HG02852 (cell line): ENCODE measurements around the gene PRXL2B.

Source experiments
- ATAC-seq: cut with Tn5 transposase; IDR thresholded peaks from one replicate; pipeline ENCODE4 v1.9.1; 2021; ENCODE audit warnings: mild to moderate bottlenecking, moderate library complexity; ENCODE audit not compliant: unreplicated experiment

Gene PRXL2B

DNA sequence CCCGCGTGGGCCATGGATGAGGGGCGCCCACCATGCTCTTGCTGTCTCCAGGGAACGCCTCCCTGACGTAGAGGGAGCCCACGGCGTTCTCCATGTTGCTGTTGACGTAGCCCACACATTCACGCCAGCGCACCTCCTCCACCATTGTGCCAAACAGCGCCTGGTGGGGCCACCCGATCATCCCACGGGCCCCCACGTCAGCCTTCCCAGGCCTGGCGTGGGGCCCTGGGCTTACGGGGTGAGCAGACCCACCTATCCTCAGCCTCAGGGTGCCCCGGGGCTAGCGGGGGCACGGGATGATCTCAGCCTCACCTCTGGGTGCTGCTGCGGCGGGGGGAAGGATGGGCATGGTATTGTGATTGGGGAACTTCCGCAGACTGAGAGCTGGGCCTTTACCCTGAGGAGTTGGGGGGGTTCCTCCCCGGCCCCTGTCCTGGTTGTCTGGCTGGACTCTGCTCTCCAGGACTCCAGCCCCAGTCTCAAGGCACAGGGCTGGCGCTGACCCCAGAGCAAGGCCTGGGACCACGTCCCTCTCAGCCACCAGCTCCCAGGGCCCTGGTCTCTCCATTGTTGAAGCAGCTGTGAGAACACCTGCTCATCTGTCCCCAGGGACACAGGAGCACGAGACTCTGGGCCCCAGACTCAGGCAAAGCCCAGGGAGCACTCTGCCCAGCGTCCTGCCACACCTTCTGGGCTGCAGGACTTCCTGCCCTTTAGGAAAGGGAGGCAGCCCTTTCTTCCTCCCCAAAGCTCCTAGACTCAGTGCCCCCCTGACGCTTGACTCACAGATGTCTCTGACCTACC, 10.2 kb downstream of the PRXL2B start:
- no peak for ATAC-seq

DNA sequence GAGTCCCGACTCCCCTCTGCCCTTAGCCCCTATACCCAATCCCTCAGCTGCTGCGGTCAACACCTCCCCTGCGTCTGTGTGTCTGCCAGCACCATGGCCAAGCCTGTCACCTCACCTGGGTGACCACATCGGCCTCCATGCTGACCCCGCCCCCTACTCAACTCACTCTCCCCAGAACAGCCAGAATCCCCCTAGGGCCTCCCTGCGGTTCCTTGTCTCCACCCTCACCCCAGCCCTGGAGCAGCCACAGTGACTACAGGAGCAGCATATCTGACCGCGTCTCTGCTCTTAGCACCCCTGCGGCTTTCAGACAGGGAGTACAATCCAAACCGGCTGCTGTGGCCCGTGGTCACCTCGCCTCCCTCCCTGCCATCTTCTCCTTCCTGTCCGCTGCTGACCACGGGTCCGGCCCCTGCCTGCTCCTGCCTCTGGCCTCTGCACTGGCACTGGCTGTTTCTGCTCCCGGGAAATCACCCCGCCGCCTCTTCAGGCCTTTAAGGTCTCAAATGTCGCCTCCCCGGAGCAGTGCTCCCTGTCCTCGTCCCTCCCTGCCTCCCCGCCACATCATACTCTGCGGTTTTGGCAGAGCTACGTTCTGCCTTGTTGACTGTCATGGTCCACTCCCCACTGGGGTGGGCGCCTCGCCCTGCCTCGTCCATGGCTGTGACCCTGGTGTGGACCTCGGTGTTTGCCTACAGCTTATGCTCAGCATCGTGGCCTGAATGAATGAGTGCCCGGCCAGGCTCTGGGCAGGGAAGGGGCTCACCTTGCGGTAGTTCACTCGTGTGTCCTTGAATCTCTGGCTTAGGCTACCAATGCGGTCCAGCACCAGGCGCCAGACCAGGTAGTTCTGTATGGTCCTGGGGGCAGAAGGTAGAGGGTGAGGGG, 11.1 kb downstream of the PRXL2B start:
- no peak for ATAC-seq

DNA sequence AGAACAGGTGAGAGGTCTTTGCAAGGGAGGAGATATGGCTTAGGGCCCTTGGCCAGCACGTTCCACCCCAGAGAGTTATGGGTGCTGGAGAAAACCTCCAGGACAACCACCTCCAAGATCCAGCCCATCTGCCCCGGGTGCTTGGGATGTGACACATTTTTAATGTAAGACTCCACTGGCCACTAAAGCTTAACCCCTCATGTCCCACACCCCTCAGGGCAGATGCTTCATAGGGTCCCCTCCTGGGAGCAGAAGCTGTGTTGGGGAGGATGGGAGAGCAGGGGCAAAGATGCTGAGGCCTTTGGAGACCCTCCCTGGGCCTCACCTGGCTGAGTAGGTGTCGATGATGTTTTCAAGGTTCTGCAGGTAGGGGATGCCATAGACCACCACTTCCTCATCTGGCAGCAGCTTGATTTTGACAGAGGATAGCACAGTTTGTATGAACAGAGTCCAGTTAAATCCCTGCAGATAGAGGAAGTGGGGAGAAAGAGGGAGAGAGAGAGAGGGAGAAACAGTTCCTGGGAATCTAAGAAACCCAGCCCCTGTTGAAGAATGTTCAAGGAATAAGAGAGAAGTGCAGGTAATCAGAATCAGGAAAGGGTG, 11.9 kb downstream of the PRXL2B start:
- no peak for ATAC-seq

DNA sequence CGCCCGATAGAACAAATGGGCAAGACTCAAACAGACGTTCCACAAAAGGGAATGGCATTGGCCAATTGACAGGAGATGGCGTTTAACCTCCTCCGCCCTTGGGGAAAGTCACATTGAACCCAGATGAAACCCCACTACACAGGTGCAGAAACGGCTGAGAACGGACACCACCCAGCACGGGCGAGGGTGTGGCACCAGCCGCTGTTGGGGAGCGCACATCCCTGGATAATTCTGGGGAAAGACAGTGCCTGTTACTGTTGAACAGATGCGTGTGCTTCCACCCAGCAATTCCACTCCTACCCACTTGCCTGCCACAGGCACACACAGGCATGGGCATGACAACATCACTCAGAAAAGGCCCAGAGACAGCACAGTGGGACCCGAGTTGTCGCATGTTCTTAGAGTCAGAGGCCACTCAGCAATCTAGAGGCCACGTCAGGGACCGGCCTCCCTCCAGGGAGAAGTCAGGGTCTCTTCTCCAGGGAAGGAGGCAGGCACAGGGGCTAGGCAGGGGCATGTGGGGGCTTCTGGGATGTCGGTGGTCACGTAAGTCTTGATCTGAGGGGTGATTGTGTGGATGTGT, 15.2 kb downstream of the PRXL2B start:
- ATAC-seq, result no peak

DNA sequence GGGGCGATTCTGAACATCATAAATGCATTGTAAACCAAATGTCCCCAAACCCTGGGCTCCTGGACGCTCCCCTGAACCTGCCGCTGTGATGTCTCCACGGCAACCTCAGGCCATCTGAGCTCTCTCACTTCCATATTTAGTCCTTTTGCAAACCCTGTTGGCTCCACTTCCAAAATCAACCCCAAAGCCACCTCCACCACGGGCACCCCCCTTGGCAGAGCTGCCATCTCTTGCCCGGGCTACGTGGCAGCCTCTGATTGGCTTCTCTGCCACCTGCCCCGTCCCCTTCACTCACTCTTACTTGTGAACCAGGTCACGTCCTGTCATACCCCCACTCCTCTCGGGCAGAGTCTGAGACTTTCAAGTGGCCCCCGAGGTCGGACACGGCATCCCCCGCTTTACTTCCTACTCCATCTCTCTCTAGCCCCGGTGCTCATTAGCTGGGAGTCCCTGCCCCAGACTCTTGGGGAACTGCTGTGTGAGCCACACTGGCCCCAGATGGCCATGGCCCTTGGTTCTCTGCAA, 15.8 kb downstream of the PRXL2B start:
- no peak for ATAC-seq

DNA sequence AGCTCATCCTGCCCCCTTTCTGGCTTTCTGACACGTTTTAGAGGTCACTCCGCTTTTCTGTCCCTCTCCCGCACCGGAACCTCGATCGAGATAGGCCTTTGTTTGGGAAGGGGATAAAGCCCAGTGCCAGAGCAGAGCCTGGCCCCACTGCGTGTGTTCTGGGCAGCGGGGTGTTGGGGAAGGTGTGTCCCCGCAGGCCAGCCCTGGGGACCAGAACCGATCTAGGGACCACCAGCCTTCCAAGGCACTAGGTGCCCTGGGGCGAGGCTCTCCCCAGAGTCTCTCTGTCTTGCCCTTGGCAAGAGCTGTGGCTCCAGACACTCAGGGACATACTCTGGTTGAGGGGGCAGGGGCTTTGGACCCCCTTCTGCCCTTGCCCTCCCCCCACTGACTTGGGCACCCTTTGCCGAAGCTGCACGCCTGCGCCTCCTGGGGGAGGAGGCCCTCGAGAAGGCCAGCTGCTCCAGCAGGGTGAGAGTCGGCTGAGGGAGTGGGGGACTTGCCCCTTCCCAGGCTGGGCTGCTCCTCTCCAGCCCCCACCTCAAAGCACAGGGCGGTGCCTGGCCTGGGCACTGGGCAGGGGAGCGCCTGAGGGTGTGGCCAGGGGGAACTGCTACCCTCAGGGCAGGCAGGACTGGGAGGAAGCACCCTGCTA, 16.4 kb downstream of the PRXL2B start:
- ATAC-seq, result no peak

DNA sequence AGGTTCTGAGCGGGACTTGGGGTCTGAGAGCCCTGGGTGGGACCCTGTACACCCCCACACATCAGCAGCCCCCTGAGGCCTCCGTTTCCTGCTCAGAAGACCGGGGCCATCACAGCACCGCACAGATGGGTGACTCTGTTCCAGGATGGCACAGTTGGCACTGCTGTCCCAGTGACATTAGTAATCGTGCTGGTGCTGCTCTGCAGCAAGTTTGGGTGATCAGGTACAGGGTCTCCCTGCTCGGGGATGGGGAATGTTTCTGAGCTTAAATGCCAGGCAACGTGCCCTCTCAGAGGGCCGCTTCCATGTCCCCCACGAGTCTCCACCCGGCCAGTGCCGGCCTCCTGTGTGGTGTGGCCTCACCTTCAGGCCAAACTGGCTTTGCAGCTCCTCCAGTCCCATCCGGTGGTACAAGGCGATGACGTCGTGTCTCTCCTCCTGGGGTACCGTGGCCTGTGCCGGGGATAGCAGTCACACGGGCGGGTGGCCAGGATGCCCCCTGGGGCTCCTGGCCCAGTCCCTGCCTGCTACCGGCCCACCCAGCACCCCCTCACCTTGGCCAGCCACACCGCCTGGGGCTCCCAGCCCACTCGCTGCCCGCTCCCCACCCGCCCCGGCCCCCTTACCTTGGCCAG, 17.1 kb downstream of the PRXL2B start:
- ATAC-seq, result no peak

DNA sequence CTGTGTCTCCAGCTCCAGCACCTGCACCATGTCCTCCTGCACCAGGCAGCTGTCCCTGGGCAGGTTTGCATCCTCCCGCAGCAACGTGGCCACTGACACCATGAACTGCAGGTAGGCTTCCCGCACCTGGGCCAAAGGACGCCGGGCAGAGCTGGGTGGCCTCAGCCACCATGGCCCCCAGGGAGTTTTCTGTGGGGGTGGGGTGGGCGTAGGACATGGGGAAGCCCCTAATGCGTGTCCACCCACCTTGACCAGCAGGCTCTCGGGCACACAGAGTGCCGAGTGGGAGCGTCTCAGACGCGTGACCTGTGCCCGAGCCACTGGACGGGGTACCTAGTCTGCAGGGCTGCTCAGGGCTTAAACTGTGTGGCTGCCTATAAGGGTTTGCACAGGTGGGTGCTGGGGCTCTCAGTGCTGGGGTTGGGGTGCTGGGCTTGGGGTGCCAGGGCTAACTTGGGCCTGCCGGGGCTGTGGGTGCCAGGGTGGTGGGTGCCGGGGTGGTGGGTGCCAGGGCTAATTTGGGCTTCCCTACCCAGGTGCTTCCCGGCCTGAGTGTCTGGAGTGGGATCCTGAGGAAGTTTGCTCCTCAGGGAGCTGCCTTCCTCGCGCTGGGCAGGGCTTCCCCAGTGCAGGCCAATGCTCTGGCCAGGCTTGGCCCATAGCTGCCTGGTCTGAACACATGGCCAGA, 17.7 kb downstream of the PRXL2B start:
- ATAC-seq, result no peak

DNA sequence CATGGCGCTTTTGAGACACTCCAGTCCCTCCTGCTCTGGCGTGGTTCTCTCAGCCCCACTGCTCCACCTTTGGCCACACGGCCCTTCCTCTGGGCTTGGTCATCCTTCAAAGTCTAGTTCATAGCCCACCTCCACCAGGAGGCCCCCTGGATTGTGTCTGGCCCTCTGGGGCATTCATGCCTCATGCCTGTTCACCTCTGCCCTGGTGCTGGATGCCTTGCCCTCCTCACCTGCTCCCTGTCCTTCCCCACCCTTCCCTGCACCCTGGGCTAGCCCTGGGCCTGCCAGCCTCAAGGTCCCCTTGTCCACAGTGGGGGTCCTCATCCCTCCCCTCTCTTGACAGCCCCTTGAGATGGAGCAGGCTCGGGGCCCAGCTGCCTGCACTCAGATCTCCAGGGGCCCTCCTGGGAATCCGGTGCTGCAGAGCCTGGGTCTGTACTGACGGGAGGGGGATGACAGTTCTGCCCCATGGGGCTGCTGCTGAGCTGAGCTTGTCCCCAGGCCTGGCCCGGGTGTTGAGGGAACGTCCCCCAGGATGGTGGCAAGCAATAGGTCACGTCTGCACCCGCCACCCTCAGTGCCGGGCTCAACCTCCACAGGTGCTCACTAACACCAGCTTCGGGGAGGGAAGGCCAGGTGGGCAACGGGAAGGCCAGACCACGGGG, 18.4 kb downstream of the PRXL2B start:
- ATAC-seq, result no peak

DNA sequence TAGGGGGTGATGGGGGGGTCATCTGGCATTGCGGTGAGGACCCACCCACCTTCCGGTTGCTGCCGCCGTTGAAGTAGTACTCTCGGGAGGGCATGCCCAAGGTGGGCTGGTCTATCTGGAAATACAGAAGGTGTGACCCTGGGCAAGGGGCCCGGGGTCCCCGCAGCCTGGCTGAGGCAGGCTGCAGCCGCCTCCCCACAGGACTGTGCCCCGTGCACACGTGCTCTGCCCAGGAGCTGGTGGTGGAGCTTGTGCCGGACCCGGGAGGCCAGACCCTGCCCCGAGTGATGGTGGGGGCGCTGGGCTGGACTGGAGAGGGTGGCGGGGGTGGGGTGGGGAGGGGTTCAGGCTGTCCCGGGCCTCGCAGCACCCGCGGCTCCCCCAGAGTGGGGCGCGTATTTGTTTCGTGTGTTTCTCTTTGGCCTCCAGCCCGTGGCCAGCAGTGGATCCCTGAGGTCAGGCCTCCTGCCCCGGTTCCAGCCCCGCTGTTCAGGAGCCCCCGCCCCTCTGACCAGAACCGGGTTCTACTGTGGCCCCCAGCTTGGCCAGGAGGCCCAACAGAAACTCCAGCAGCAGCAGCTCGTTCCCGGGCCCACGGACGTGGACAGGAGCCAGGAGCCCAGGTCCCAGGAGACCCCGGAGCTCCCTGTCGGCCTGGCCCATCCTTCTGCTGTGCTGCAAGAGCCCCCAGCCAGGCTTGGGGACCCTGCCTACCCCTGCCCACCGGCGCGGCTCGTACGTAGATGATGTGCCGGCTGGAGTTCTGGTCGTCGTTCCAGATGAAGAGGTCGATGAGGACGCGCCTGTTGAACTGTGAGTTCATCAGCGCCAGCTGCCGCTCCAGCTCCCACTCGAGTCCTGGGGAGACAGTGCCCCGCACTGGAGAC, 19.2 kb downstream of the PRXL2B start:
- ATAC-seq, result no peak

DNA sequence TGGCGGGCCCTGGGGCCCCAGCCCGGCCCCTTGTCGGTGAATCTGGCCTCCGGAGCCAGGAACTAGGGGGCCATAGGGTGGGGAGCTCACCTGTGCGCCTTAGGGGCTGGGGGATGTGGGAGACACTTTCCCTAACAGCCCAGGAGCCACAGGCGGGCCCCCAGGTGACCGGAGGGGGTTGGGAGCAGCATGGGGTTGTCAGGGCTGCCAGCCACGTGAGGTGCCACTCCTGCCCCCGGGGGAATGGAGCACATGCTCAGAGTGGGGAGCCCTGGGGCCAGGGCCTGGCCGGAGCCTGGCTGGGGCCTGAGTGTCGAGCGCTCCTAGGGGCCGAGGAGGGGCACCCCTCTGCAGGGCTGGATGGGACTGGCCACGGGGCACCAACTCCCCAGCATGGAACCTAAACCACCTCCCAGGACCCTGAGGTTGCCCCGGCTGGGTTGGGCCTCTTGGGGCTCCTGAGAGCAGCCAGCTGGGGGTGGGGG, 19.9 kb downstream of the PRXL2B start:
- no peak for ATAC-seq

DNA sequence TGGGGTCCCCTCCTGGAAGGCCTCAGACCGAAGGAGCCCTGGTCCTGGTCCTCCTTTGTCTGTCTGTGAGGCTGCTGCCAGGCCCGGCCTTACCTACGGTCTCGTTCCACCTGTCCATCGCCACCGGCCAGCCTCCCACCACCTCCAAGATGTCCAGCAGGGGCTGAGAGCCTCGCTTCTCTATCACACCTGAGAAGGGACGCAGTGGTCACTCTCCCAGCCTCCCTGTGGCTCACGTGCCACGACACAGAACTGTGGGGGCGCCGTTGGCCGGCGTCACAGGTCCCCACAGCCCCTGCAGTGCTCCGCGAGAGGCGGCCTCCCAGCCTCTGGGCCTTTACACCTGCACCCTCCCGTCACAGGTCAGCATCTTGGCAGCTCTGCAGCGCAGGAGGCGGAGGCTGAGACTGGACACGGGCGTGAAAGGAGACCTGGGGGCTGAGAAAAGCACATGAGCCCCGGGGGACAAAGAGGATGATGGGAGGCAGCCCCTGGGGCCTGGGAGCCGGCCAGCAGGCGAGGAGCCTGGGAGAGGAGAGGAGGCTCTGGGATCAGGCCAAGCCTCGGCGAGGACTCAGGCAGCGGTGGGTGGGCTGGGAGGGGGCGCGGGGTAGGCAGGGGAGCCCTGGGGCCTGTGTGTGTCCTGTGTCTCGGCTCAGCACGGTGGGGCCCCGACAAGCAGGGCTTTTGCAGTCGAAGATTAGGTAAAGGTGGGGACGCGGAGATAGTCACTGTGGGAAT, 20.5 kb downstream of the PRXL2B start:
- ATAC-seq, result no peak

DNA sequence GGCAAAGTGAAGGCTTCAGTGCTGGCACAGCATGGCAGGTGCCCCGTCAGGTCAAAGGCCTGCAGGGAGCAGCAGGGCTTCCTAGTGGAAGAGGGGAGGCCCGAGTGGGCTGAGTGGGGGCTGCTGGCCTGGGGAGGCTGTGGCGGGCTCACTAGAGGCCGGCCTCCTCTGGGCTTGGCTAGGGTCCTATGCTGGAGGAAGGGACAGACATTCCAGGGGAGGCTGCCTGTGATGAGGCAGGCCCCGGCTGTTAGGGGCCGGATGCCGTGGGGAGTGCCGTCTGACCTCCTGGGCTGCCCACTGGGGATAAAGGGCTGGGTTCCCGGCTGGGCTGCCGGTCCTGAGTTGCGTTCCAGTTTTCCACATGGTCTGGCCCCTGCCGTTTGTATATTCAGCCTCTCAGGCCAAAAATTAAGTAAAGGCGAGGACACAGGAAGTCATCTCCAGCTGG, 21.1 kb downstream of the PRXL2B start:
- no peak for ATAC-seq

DNA sequence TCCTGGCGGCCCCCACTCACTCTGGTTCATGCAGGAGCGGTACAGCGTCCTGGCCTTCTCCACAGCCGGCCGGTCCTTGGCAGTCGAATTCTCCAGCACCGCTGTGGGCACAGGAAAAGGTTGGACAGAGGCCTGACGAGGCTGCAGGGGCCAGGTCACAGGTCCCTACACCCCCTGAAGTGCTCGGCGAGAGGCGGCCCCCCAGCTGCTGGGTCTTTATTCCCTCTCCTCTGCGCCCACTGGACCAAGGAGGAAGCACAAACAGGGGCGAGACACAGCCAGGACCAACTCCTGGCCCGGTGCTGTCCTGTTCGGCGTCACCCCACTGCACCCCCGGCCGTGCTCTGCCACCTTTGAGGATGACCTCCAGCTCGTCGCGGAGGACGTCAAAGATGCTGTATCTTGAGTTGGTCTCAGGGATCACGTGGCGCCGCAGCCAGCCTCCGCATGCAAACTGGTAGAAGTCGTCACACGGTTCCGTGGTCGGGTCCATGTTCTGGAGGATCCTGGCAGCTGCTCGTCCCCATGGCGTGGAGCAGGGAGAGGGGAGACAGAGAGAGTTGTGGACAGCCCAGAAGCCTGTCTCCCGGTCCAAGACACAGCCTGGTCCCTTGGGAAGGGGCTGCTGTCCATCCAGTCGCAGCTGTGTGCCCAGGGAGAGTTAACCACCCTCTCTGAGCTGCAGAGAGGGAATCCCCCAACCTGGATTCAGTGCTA, 22.9 kb downstream of the PRXL2B start:
- no peak for ATAC-seq

DNA sequence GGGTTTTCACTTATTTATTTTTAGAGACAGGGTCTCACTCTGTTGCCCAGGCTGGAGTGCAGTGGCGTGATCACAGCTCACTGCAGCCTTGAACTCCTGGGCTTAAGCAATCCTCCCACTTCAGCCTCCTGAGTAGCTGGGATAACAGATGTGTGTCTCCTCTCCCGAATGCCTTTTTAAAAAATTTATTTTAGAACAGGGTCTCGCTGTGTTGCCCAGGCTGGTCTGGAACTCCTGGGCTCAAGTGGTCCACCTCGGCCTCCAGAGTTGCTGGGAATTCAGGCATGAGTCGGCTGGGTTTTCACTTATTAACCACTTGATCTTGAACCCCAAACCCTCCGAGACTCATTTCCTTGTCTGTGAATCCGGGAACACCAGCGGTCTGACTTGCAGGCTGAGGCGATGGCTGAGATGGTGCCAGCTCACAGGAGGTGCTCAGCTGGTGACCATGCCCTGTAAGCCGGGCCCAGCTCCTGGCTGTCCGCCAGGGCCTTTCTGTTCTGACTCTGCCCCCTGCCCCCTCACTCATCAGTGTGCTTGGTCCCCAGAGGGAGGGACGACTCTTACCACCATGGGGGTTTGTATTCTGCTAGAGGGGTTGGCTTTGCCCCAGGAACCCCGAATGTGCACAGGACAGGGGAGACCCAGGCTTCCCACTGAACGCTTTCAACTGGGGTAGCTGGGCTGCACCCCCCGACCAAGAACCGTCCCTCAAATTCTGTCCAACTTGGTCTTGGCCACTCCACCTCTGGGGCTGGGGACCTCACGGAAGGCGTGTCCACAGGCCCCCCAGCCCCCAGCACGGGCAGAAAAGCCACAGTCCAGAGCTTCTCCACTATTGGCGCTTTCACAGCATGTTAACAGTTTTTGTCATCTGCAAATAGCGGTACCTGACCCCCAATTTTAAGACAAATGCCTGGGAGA, 23.7 kb downstream of the PRXL2B start:
- no peak for ATAC-seq
